Endothelial cell of umbilical vein (primary cell): ENCODE measurements around the gene MGAT5. TPM values are rescaled to one million over a fixed set of nuclear protein-coding genes. Genes with fewer than 3 reads are reported as not detected.
A peak's percentile ranks its signal among the peaks of the same experiment; 100 is the strongest.

ENCODE experiments used
- BruUV-seq: library from RNA; stranded (reverse); fragments of 400-500 nt; replicated peaks from 2 replicates; lab custom pipeline; 2021; lab: Mats Ljungman, UMichigan
- CTCF ChIA-PET: fragments of 300-600, 350-600 bp; sonication (Branson Sonifier 250); formaldehyde crosslinking; loops from one replicate; lab custom pipeline; 2021; ENCODE audit warnings: antibody characterized with exemption, inconsistent platforms; lab: Charles Lee
- POLR2A ChIA-PET: fragments of 300-600, 350-600 bp; sonication (Branson Sonifier 250); formaldehyde crosslinking; loops from one replicate; lab custom pipeline; 2021; ENCODE audit warnings: antibody characterized with exemption, inconsistent platforms; lab: Charles Lee
- DNase-seq: peaks from one replicate; pipeline ENCODE4 v3.0.0-alpha.2; 2011; ENCODE audit warnings: low read depth, low spot score
- FAIRE-seq: peaks from 2 replicates; lab custom pipeline; 2011; peaks lifted over from hg19 to GRCh38; lab: Jason Lieb, UNC
- H2AFZ ChIP-seq: 2 replicates; pipeline ENCODE4 v1.6.0; 2012; ENCODE audit warnings: low read depth, low read length, control low read depth, inconsistent platforms
- H3K27ac ChIP-seq: 2 replicates; pipeline ENCODE4 v1.5.1; 2011; ENCODE audit warnings: low read depth, mild to moderate bottlenecking, control low read depth, low read length, moderate library complexity; ENCODE audit not compliant: insufficient read depth
- H3K27me3 ChIP-seq, 2 experiments: 2 replicates each; pipeline versions ENCODE4 v1.6.0 to v1.6.1; 2011; ENCODE audit warnings: low read length in 2 of 2, mixed read lengths in 1 of 2; ENCODE audit not compliant: control insufficient read depth in 2 of 2, insufficient read depth in 2 of 2
- H3K36me3 ChIP-seq, 2 experiments: 2 replicates in 1 of 2; 3 replicates in 1 of 2; pipeline ENCODE4 v1.5.1; 2011; ENCODE audit warnings: low read length in 2 of 2, mild to moderate bottlenecking in 1 of 2, moderate library complexity in 1 of 2; ENCODE audit not compliant: control insufficient read depth in 2 of 2, insufficient read depth in 2 of 2; ENCODE audit errors: extremely low read depth in 1 of 2
- H3K4me1 ChIP-seq: 3 replicates; pipeline ENCODE4 v1.5.1; 2011; ENCODE audit warnings: mild to moderate bottlenecking, low read length; ENCODE audit not compliant: control insufficient read depth, insufficient read depth; ENCODE audit errors: extremely low read depth
- H3K4me2 ChIP-seq: 2 replicates; pipeline ENCODE4 v1.6.1; 2011; ENCODE audit warnings: low read length, control low read depth, mixed read lengths; ENCODE audit not compliant: insufficient read depth
- H3K4me3 ChIP-seq, 3 experiments: fragments of 200-600 bp in 1 of 3; sonication (generic), shearing (Covaris generic) in 1 of 3; replicated peaks in 1 of 3; 2 replicates each; pipeline ENCODE4 v1.5.1; 2011 to 2016; ENCODE audit warnings: control low read depth in 3 of 3, low read length in 3 of 3, mild to moderate bottlenecking in 2 of 3, inconsistent platforms in 1 of 3, low read depth in 1 of 3, moderate library complexity in 1 of 3; ENCODE audit not compliant: insufficient read depth in 1 of 3
- H3K79me2 ChIP-seq: 2 replicates; pipeline ENCODE4 v1.6.0; 2012; ENCODE audit warnings: low read length, inconsistent platforms; ENCODE audit not compliant: control insufficient read depth, insufficient read depth
- H3K9ac ChIP-seq: replicated peaks from 2 replicates; pipeline ENCODE3; 2011; ENCODE audit warnings: low read length, control low read depth; ENCODE audit not compliant: insufficient read depth; ENCODE audit errors: extremely low read depth
- H3K9me1 ChIP-seq: replicated peaks from 3 replicates; pipeline ENCODE4 v1.6.0; 2011; ENCODE audit warnings: mild to moderate bottlenecking, low read length; ENCODE audit not compliant: control insufficient read depth, insufficient read depth; ENCODE audit errors: extremely low read depth
- H3K9me3 ChIP-seq: replicated peaks from 2 replicates; pipeline ENCODE4 v1.5.1; 2012; ENCODE audit warnings: low read length, inconsistent platforms; ENCODE audit not compliant: control insufficient read depth, insufficient read depth
- H4K20me1 ChIP-seq: replicated peaks from 2 replicates; pipeline ENCODE3; 2011; ENCODE audit warnings: mild to moderate bottlenecking, low read length; ENCODE audit not compliant: control insufficient read depth, insufficient read depth; ENCODE audit errors: extremely low read depth
- EZH2 ChIP-seq: IDR thresholded peaks from 2 replicates; pipeline ENCODE4 v1.6.1; 2012; ENCODE audit warnings: borderline replicate concordance, low read depth, mild to moderate bottlenecking, moderate library complexity, low read length, inconsistent platforms; ENCODE audit not compliant: severe bottlenecking
- FOS ChIP-seq: IDR thresholded peaks from 2 replicates; pipeline ENCODE4 v1.6.1; 2011; ENCODE audit warnings: mild to moderate bottlenecking, low read length, moderate library complexity, borderline replicate concordance; ENCODE audit not compliant: insufficient read depth
- GATA2 ChIP-seq: IDR thresholded peaks from 2 replicates; pipeline ENCODE4 v1.7.0; 2011; ENCODE audit warnings: low read depth, mild to moderate bottlenecking, moderate library complexity, mixed read lengths, low read length; ENCODE audit not compliant: insufficient read length, insufficient read depth
- JUN ChIP-seq: IDR thresholded peaks from 2 replicates; pipeline ENCODE4 v1.6.1; 2011; ENCODE audit warnings: borderline replicate concordance, low read depth; ENCODE audit not compliant: insufficient read length, insufficient read depth
- MYC ChIP-seq: IDR thresholded peaks from one replicate; pipeline ENCODE4 v1.6.1; 2011; ENCODE audit warnings: mild to moderate bottlenecking, low read depth, low read length
- POLR2A ChIP-seq: IDR thresholded peaks from 2 replicates; pipeline ENCODE4 v1.6.1; 2012; ENCODE audit warnings: low read depth, mild to moderate bottlenecking, control low read depth, low read length
- POLR2AphosphoS5 ChIP-seq: IDR thresholded peaks from 2 replicates; pipeline ENCODE4 v1.6.1; 2012; ENCODE audit warnings: low read depth, mild to moderate bottlenecking, control low read depth, low read length, moderate library complexity; ENCODE audit not compliant: insufficient read depth
- dilution Hi-C: fragments of 300-500 bp; cut with MboI; formaldehyde crosslinking; loops from one replicate; pipeline ENCODE4 v1.15.0; 2019; ENCODE audit warnings: low sequenced_read_pairs; ENCODE audit not compliant: extremely low pct_ligation_motif_present
- intact Hi-C: fragments of 100-400 bp; cut with micrococcal nuclease; formaldehyde crosslinking; loops from one replicate; pipeline ENCODE4 v1.10.0; 2022
- polyA plus RNA-seq, 4 experiments: library from polyadenylated mRNA; depleted of rRNA in 3 of 4; stranded (reverse) in 3 of 4; unstranded in 1 of 4; fragments of >200 nt; gene quantifications; 2 replicates each; pipeline versions ENCODE4 v1.2.1 to v1.2.3, GENCODE V29; 2011 to 2012; ENCODE audit warnings: missing spikeins in 1 of 4
- total RNA-seq: library from RNA; stranded (reverse); gene quantifications from 2 replicates; pipeline ENCODE4 v1.2.3, GENCODE V29; 2021
- TF ChIP-seq, protein P1 (sequence below): IDR thresholded peaks from 2 replicates; pipeline ENCODE4 v1.6.1; 2011; ENCODE audit not compliant: insufficient read depth, insufficient read length
- TF ChIP-seq, protein P2 (sequence below), 2 donors: IDR thresholded peaks; 1 replicate in 1 of 2; 2 replicates in 1 of 2; pipeline ENCODE4 v1.5.1; 2011; ENCODE audit warnings: low read length in 2 of 2, mild to moderate bottlenecking in 2 of 2, moderate library complexity in 2 of 2, control low read depth in 1 of 2, inconsistent platforms in 1 of 2, low read depth in 1 of 2; ENCODE audit not compliant: insufficient read depth in 1 of 2; ENCODE audit errors: extremely low read depth in 1 of 2

The MGAT5 gene
- total and polyA plus RNA-seq, 2 donors (not counting 3 experiments of a cell fraction or from before 2014, with no cell fraction given) = 17.7 to 84.1 TPM

DNA sequence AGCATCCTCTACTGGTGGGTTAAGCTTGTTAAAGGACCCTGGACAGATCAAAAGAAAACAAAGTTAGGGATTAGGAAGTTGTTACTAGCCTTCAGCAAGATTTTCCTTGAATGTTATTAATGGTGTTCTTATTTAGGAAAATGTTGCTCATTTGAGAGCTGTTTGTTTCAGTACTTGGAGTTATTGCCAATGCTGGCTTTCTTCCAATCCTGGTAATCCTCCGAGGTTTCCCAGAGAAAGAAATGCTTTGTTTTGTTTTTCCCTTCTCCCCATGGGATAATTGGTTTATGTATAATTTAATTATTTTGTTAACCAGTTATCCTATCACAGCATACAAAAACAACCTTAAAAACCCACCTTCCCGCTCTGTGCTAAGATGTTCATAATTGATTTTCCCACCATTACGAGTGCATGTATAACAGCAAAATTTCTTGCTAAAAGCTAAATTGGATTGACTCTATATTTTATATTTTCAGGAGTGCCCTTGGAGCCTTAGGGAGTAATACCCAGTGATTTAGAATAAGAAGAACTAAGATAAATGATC is 79.8 kb downstream of the MGAT5 start:
- H3K9ac ChIP-seq = no peak overlapping the region
- no peaks in the 10 kb centered on the region for H4K20me1 ChIP-seq
- dilution Hi-C loops (no loop called here), intact Hi-C loops (no loop called here)
- H3K9me3 ChIP-seq = no peaks in the 10 kb centered on the region
- H2AFZ ChIP-seq = no peak overlapping the region
- H3K4me2 ChIP-seq = no peak overlapping the region
- TF ChIP-seq MYC (no peak), GATA2 (no peak), JUN (no peak), EZH2 (no peak), POLR2A (no peak), POLR2AphosphoS5 (no peak), FOS (no peak)
- TF ChIP-seq, protein P1, sequence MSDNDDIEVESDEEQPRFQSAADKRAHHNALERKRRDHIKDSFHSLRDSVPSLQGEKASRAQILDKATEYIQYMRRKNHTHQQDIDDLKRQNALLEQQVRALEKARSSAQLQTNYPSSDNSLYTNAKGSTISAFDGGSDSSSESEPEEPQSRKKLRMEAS = no peak
- TF ChIP-seq, protein P2, sequence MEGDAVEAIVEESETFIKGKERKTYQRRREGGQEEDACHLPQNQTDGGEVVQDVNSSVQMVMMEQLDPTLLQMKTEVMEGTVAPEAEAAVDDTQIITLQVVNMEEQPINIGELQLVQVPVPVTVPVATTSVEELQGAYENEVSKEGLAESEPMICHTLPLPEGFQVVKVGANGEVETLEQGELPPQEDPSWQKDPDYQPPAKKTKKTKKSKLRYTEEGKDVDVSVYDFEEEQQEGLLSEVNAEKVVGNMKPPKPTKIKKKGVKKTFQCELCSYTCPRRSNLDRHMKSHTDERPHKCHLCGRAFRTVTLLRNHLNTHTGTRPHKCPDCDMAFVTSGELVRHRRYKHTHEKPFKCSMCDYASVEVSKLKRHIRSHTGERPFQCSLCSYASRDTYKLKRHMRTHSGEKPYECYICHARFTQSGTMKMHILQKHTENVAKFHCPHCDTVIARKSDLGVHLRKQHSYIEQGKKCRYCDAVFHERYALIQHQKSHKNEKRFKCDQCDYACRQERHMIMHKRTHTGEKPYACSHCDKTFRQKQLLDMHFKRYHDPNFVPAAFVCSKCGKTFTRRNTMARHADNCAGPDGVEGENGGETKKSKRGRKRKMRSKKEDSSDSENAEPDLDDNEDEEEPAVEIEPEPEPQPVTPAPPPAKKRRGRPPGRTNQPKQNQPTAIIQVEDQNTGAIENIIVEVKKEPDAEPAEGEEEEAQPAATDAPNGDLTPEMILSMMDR (IDR thresholded peaks at IDR 0.05; ENCODE audit: extremely low read depth in 1 of 2, insufficient read depth in 1 of 2, low read depth in 1 of 2, low read length in 2 of 2) = no peak
- no TSS peak for BruUV-seq
- H3K4me1 ChIP-seq = no peaks in the 10 kb centered on the region
- H3K27ac ChIP-seq = no peak overlapping the region
- H3K9me1 ChIP-seq = no peaks in the 10 kb centered on the region
- H3K27me3 ChIP-seq = no peaks in the 10 kb centered on the region
- no peak overlapping the region for H3K4me3 ChIP-seq
- DNase-seq (peak; percentile 54), FAIRE-seq (no peak)
- ChIA-PET CTCF (no interaction called here), POLR2A (no interaction called here)
- no peaks in the 10 kb centered on the region for H3K79me2 ChIP-seq
- no peaks in the 10 kb centered on the region for H3K36me3 ChIP-seq
